HTERT RPE-1 (cell line): ENCODE data around the gene GSG1L.

Experiments
- in situ Hi-C: fragments of 300-500 bp; cut with MboI; formaldehyde crosslinking; loops from 4 replicates; pipeline ENCODE4 v1.14.3; 2020; ENCODE audit warnings: low sequenced_read_pairs

Gene GSG1L

GRCh38 chr16:27860091-27860490 is 203.4 kb downstream of the GSG1L start:
- in situ Hi-C loops = no loop called here

GRCh38 chr16:27859020-27859419 is 204.5 kb downstream of the GSG1L start:
- in situ Hi-C loops = no loop called here

- in situ Hi-C loops = no loop called here
These were observed 209.9 kb downstream of the GSG1L start for GRCh38 chr16:27853651-27854050.

GRCh38 chr16:27853101-27853500 is 210.4 kb downstream of the GSG1L start:
- in situ Hi-C loops = no loop called here

- in situ Hi-C loops = no loop called here
These were observed 210.8 kb downstream of the GSG1L start for GRCh38 chr16:27852681-27853080.

GRCh38 chr16:27852116-27852515 is 211.4 kb downstream of the GSG1L start:
- in situ Hi-C loops = no loop called here

- in situ Hi-C loops = no loop called here
These were observed 211.9 kb downstream of the GSG1L start for GRCh38 chr16:27851586-27851985.

GRCh38 chr16:27849621-27850020 is 213.9 kb downstream of the GSG1L start:
- in situ Hi-C loops = no loop called here

GRCh38 chr16:27847030-27847550 is 216.4 kb downstream of the GSG1L start:
- in situ Hi-C loops = no loop called here

GRCh38 chr16:27844826-27845225 is 218.7 kb downstream of the GSG1L start:
- in situ Hi-C loops = no loop called here

- in situ Hi-C loops = no loop called here
These were observed 219.7 kb downstream of the GSG1L start for GRCh38 chr16:27843800-27844199.

GRCh38 chr16:27841911-27842310 is 221.6 kb downstream of the GSG1L start:
- in situ Hi-C loops = no loop called here

- in situ Hi-C loops = no loop called here
These were observed 222.3 kb downstream of the GSG1L start for GRCh38 chr16:27841061-27841801.

GRCh38 chr16:27840311-27841060 is 223.0 kb downstream of the GSG1L start:
- in situ Hi-C loops = no loop called here

GRCh38 chr16:27839419-27839818 is 224.1 kb downstream of the GSG1L start:
- in situ Hi-C loops = no loop called here

GRCh38 chr16:27838536-27839175 is 224.9 kb downstream of the GSG1L start:
- in situ Hi-C loops = no loop called here

GRCh38 chr16:27829975-27830374 is 233.5 kb downstream of the GSG1L start:
- in situ Hi-C loops = no loop called here

GRCh38 chr16:27828671-27829070 is 234.8 kb downstream of the GSG1L start:
- in situ Hi-C loops = no loop called here

GRCh38 chr16:27827765-27828164 is 235.7 kb downstream of the GSG1L start:
- in situ Hi-C loops = no loop called here

- in situ Hi-C loops = no loop called here
These were observed 236.6 kb downstream of the GSG1L start for GRCh38 chr16:27826893-27827289.

- in situ Hi-C loops = no loop called here
These were observed 237.2 kb downstream of the GSG1L start for GRCh38 chr16:27826081-27826892.
